Liver (tissue), 9 donors: Measurements from ENCODE around the gene ADGRV1. TPM values are rescaled to one million over a fixed set of nuclear protein-coding genes. Genes with fewer than 3 reads are reported as not detected.
A peak's percentile ranks its signal among the peaks of the same experiment; 100 is the strongest.

Source experiments
- DNase-seq: peaks from one replicate; pipeline ENCODE4 v3.0.0-alpha.2; 2017; ENCODE audit warnings: low spot score
- H3K27ac ChIP-seq, 2 donors: one replicate each; pipeline ENCODE4 v1.7.0; 2013; ENCODE audit warnings: inconsistent platforms in 2 of 2, low read length in 2 of 2, control low read depth in 1 of 2, low read depth in 1 of 2, mild to moderate bottlenecking in 1 of 2
- H3K27me3 ChIP-seq, 4 donors: one replicate each; pipeline versions ENCODE4 v1.6.1 to v1.7.0; 2013; ENCODE audit warnings: low read length in 3 of 4, inconsistent platforms in 1 of 4, mild to moderate bottlenecking in 1 of 4, moderate library complexity in 1 of 4; ENCODE audit not compliant: control insufficient read depth in 4 of 4, insufficient read depth in 4 of 4
- H3K36me3 ChIP-seq, 4 donors: one replicate each; pipeline versions ENCODE4 v1.6.1 to v1.7.0; 2013; ENCODE audit warnings: low read length in 3 of 4, mild to moderate bottlenecking in 3 of 4, low read depth in 1 of 4, moderate library complexity in 1 of 4; ENCODE audit not compliant: control insufficient read depth in 4 of 4, insufficient read depth in 3 of 4
- H3K4me1 ChIP-seq, 4 donors: one replicate each; pipeline versions ENCODE4 v1.6.1 to v1.7.0; 2013; ENCODE audit warnings: low read length in 3 of 4, mild to moderate bottlenecking in 3 of 4, moderate library complexity in 1 of 4; ENCODE audit not compliant: control insufficient read depth in 4 of 4, insufficient read depth in 4 of 4
- H3K4me3 ChIP-seq, 3 donors: one replicate each; pipeline versions ENCODE4 v1.6.1 to v1.7.0; 2013; ENCODE audit warnings: low read length in 3 of 3, control low read depth in 1 of 3, low read depth in 1 of 3, mild to moderate bottlenecking in 1 of 3
- H3K9ac ChIP-seq, 2 donors: one replicate each; pipeline ENCODE4 v1.7.0; 2013; ENCODE audit warnings: low read length in 2 of 2, mild to moderate bottlenecking in 2 of 2, moderate library complexity in 2 of 2, control low read depth in 1 of 2, low read depth in 1 of 2
- H3K9me3 ChIP-seq, 4 donors: one replicate each; pipeline versions ENCODE4 v1.6.1 to v1.7.0; 2013; ENCODE audit warnings: low read length in 3 of 4; ENCODE audit not compliant: control insufficient read depth in 4 of 4
- ATF3 ChIP-seq: IDR thresholded peaks from 2 replicates; pipeline ENCODE4 v1.6.1; 2016; ENCODE audit warnings: antibody characterized with exemption
- CTCF ChIP-seq: fragments of 150-350 bp; IDR thresholded peaks from 2 replicates; pipeline ENCODE4 v1.5.1; 2017; ENCODE audit warnings: improper control_type of control experiment, low read depth, low read length; ENCODE audit not compliant: missing input control
- FOXA1 ChIP-seq: IDR thresholded peaks from 2 replicates; pipeline ENCODE4 v1.6.1; 2016; ENCODE audit warnings: antibody characterized with exemption
- FOXA2 ChIP-seq: IDR thresholded peaks from 2 replicates; pipeline ENCODE4 v1.6.1; 2016; ENCODE audit warnings: antibody characterized with exemption
- GABPA ChIP-seq, 2 donors: IDR thresholded peaks in 1 of 2; conservative IDR thresholded peaks in 1 of 2; 2 replicates each; pipeline ENCODE4 v1.6.1; 2016; ENCODE audit warnings: antibody characterized with exemption in 2 of 2, mild to moderate bottlenecking in 1 of 2, moderate library complexity in 1 of 2
- HNF4A ChIP-seq, 2 donors: conservative IDR thresholded peaks; 2 replicates each; pipeline ENCODE4 v1.6.1; 2016; ENCODE audit warnings: antibody characterized with exemption in 2 of 2, mild to moderate bottlenecking in 2 of 2
- HNF4G ChIP-seq: IDR thresholded peaks from 2 replicates; pipeline ENCODE4 v1.6.1; 2016; ENCODE audit warnings: antibody characterized with exemption
- JUND ChIP-seq, 2 donors: IDR thresholded peaks; 2 replicates each; pipeline ENCODE4 v1.6.1; 2016; ENCODE audit warnings: antibody characterized with exemption in 2 of 2
- MAX ChIP-seq: IDR thresholded peaks from 2 replicates; pipeline ENCODE4 v1.6.1; 2016; ENCODE audit warnings: antibody characterized with exemption
- NR2F2 ChIP-seq: IDR thresholded peaks from 2 replicates; pipeline ENCODE4 v1.6.1; 2016; ENCODE audit warnings: antibody characterized with exemption
- RAD21 ChIP-seq, 2 donors: IDR thresholded peaks; 2 replicates each; pipeline ENCODE4 v1.6.1; 2016; ENCODE audit warnings: antibody characterized with exemption in 2 of 2, mild to moderate bottlenecking in 2 of 2
- REST ChIP-seq: IDR thresholded peaks from 2 replicates; pipeline ENCODE4 v1.6.1; 2016; ENCODE audit warnings: antibody characterized with exemption, mild to moderate bottlenecking
- RXRA ChIP-seq, 2 donors: IDR thresholded peaks; 2 replicates each; pipeline ENCODE4 v1.6.1; 2017 to 2018; ENCODE audit warnings: antibody characterized with exemption in 2 of 2, mild to moderate bottlenecking in 1 of 2
- TAF1 ChIP-seq: conservative IDR thresholded peaks from 2 replicates; pipeline ENCODE4 v1.6.1; 2016; ENCODE audit warnings: antibody characterized with exemption, mild to moderate bottlenecking
- YY1 ChIP-seq: IDR thresholded peaks from 2 replicates; pipeline ENCODE4 v1.6.1; 2016; ENCODE audit warnings: antibody characterized with exemption, mild to moderate bottlenecking
- WGBS: extraction: QIAGEN DNeasy Blood & Tissue Kit; methylation state at CpG from one replicate; pipeline ENCODE4 v1.1.7; 2013; 5-methylcytosine and 5-hydroxymethylcytosine counted together
- polyA plus RNA-seq, 2 donors: library from polyadenylated mRNA; stranded (reverse) in 1 of 2; unstranded in 1 of 2; fragments of 200-250 nt in 1 of 2; fragments of >200 nt in 1 of 2; fragmentation: Nextera tagmentation in 1 of 2; extraction: Ambion mirVana in 1 of 2; gene quantifications; one replicate each; pipeline versions ENCODE4 v1.2.1 to v1.2.3, GENCODE V29; 2013 to 2015
- total RNA-seq, 2 donors: library from RNA; depleted of rRNA; stranded (reverse); fragments of >200 nt; gene quantifications; one replicate each; pipeline ENCODE4 v1.2.3, GENCODE V29; 2014
- donor health status: healthy.
- donor health status: healthy.
- donor health status: healthy.
- donor health status: healthy.
- donor health status: healthy.

ADGRV1 gene
- total and polyA plus RNA-seq, 4 donors, result 5.1 to 15.5 (median 9.6) TPM

GRCh38 chr5:91030521-91031401 is 472.2 kb downstream of the ADGRV1 start:
- WGBS, result 64% methylated on average over 6 of the region's 6 CpGs
- Histone ChIP-seq H3K4me3 (no peak overlapping the region), H3K27me3 (no peaks in the 10 kb centered on the region), H3K9me3 (no peaks in the 10 kb centered on the region), H3K4me1 (peaks cover 6 to 36% (median 19%) of the 10 kb centered on the region in 4 donors), H3K9ac (no peak overlapping the region), H3K27ac (no peak overlapping the region), H3K36me3 (no peaks in the 10 kb centered on the region)
- DNase-seq, result no peak
- TF ChIP-seq HNF4A (conservative IDR thresholded peaks at IDR 0.05) (peak; percentile 55 to 63), TAF1 (no peak)

GRCh38 chr5:91031402-91031752 is 472.8 kb downstream of the ADGRV1 start:
- no peak overlapping the region for H3K27ac ChIP-seq
- H3K9me3 ChIP-seq, result no peaks in the 10 kb centered on the region
- no peak overlapping the region for H3K9ac ChIP-seq
- 95% methylated on average over 1 of the region's 1 CpG for WGBS
- H3K4me3 ChIP-seq, result no peak overlapping the region
- H3K36me3 ChIP-seq, result no peaks in the 10 kb centered on the region
- TF ChIP-seq NR2F2 (no peak), REST (no peak), RXRA (IDR thresholded peaks at IDR 0.05) (no peak), FOXA1 (no peak), RAD21 (IDR thresholded peaks at IDR 0.05) (no peak), MAX (no peak), YY1 (no peak), FOXA2 (no peak), CTCF (no peak), HNF4G (no peak), GABPA (IDR thresholded peaks at IDR 0.05 in 1 of 2, conservative IDR thresholded peaks at IDR 0.05 in 1 of 2) (no peak), JUND (IDR thresholded peaks at IDR 0.05) (no peak), ATF3 (no peak)
- DNase-seq, result no peak
- H3K27me3 ChIP-seq, result no peaks in the 10 kb centered on the region
- peaks cover 6 to 31% (median 16%) of the 10 kb centered on the region in 4 donors for H3K4me1 ChIP-seq
